Stimulated activated CD4-positive, alpha-beta T cell treated with anti-CD3 and anti-CD28 coated beads, Interleukin-2, amount 100 ng/mL, for 4 hours (primary cell): ENCODE measurements around the gene TP53INP2.
"Not testable (repeated sequence)": the region's sequence is repeated elsewhere in the genome, so short reads cannot be mapped to it uniquely, and the experiment has no call there.

ENCODE experiments used
- DNase-seq: peaks from one replicate; pipeline ENCODE4 v3.0.0-alpha.2; 2020; ENCODE audit warnings: low read depth

Gene TP53INP2

DNA sequence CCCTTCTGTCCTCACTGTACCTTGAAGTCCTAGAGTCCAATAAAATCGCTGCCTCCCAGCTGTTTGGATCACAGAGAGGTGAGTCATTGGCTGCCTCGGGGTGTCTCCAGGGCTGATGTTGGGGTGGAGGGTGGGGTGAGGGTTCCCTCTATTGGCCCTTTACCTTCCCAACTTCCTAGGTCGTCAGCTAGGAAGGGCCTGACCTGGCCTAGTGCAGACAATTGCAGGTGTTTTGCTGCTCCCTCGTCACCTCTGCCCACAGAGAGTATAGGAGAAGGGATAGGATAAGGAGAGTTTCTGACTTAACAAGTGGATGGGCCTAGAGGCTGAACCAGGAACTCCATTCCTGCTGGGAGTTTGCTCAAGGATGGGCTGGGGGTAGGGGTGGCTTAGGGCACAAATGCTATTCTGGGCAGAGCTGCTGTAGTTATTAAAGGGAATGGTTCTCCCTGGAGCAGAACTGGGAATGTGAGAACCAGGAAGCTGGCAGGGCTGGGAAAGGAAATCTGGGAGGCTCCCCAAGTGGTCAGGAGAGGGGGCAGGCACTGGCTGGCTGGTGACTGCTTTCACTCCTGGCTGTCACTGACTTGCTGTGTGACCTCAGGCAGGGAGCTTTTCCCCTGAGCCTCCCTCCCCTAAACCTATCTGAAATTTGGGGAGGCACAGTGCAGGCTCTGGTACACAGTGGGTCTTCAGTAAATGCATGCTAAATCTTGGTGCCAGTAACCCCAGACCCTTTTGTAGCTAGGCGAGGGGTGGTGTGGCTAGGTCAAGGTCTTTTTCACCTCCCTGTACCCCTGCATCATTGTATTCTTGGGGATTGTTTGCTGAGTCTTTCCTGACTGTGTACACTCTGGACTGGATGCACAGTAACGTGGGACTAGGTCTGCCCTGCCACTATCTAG is 1.5 kb downstream of the TP53INP2 start:
- no peak for DNase-seq

DNA sequence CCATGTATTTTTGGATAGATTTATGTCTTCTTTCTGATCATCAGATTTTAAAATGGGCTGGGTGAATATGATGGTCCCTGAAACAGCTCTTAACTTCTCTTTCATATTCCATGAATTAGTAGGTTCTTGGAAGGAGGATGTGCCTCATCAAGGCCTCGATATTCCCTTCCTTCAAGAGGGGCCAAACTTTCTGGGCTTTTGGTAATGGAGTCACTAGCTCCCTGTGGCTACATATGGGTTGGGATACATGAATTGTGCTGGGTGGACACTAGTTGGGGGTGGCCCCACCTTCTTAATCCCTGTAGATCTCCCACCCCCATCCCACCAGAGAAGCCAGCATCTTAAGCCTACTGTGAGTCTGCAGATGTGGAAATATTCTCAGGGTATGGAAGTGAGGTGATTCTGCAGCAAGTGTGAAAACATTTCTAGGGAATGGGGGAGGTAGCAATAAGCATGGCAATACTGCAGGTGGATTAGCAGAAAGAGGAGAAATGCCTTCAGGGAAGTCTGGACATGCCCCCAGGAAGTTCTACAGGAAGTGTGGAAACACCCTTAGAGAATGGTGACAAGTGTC is 2.2 kb downstream of the TP53INP2 start:
- DNase-seq, result no peak

- no peak for DNase-seq
Observed at GRCh38 chr20:34706912-34707784, 3.0 kb downstream of the TP53INP2 start.

DNA sequence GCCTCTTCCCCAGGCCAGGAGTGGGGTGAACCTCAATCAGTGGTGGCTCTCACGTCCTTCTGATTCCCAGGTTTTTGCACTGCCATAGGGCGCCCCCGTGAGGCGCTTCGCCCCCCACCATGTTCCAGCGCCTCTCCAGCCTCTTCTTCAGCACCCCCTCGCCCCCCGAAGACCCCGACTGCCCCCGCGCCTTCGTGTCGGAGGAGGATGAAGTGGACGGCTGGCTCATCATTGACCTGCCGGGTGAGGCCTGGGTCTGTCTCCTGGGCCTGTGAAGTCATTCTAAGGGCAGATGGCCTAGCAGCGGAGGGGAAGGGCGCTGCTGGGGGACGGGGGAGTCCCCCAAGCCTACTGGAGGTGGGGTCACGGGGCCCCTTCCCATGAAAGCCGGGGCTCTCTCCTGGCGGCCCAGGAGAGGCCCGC is 4.5 kb downstream of the TP53INP2 start:
- DNase-seq, result no peak

DNA sequence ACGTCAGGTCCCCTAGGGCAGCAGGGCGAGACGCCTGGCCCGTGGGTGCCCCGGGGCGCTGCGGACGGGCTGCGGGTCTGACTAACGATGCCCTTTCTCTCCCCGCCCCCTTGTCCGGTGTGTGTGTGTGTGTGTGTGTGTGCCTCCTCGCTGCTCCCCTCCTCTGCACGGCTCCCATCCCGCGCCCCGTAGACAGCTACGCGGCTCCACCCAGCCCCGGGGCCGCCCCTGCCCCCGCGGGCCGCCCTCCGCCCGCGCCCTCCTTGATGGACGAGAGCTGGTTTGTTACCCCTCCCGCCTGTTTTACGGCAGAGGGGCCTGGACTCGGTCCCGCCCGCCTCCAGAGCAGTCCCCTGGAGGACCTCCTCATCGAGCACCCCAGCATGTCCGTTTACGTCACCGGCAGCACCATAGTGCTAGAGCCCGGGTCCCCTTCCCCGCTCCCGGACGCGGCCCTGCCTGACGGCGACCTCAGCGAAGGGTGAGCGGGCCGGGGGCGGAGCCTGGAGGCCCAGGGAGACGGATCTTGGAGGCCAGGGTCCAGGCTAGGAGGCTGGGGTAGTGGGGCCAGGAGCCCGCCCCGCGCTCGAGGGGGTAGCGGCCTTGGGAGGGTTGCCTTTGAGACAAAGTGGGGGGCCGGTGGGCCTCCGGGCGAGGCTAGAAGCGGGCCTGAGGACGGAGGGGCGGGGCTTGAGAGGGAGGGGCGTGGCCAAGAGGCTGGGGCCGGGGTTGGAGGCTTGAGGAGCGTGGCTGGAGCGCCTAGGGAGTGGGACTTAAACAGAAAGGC is 5.1 kb downstream of the TP53INP2 start:
- peak; percentile 57 for DNase-seq

- peak; percentile 39 for DNase-seq
Observed at GRCh38 chr20:34709831-34710567, 5.9 kb downstream of the TP53INP2 start.

GRCh38 chr20:34710568-34710839 is 6.4 kb downstream of the TP53INP2 start:
- DNase-seq, result no peak

- DNase-seq, result no peak
Observed at GRCh38 chr20:34710861-34711574, 6.9 kb downstream of the TP53INP2 start.

GRCh38 chr20:34711813-34712430 is 7.8 kb downstream of the TP53INP2 start:
- DNase-seq, result no peak

GRCh38 chr20:34712525-34713192 is 8.5 kb downstream of the TP53INP2 start:
- no peak for DNase-seq

DNA sequence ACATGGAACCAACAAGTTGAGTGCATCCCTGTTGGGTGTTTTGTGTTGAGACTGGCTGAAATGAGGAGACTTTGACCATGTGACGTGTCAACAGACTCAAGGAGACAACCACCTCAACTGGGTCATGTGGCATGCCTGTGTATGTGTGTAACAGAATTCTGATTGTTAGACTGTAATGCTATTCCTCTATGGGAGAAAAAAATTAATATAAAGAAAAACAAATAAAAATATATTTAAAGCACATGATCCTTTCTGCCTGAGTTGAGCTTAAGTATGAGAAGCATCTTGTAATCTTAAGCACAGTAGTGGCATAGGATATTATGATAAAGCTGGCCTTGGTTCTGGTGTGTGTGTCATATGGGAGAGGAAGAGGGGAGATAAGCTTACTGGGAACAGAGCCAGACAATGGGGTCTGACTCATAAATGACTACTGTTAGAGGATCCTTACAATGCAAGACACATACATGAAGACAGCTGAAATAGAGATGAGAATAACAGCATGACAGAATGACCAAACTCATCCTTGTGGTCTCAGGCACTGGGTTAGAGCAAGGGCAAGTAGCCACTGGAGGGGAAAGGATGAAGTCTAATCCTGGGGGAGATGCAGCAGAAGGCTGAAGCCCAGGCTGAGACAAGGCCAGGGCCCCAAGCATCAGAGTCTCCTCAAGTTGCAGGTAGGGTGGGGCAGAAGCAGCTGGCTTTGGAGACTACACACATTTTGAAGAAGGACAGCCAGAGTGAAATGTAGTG is 9.2 kb downstream of the TP53INP2 start:
- DNase-seq, result no peak

GRCh38 chr20:34713944-34714515 is 9.9 kb downstream of the TP53INP2 start:
- DNase-seq, result not testable (repeated sequence)

DNA sequence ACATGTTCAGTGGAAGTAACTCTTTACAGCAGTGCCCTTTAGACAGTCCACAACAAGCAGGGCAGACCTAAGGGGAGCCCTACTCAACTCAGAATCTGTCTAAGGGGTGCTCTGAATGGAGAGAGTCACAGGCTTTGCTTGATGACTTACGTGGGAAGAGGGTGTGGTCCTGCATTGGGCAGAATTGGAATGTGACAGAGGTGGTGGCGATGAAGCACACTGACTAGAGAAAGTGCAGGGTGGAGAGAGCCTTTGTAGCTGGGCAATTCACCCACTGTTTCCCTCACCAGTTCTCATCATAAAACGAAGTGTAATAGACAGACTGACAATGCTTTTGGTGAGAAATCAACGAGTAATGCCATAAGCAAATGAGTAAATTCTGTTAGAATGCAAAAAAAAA is 11.2 kb downstream of the TP53INP2 start:
- no peak for DNase-seq

- no peak for DNase-seq
Observed at GRCh38 chr20:34716921-34717229, 12.7 kb downstream of the TP53INP2 start.

GRCh38 chr20:34717230-34718095 is 13.3 kb downstream of the TP53INP2 start:
- DNase-seq, result no peak

DNA sequence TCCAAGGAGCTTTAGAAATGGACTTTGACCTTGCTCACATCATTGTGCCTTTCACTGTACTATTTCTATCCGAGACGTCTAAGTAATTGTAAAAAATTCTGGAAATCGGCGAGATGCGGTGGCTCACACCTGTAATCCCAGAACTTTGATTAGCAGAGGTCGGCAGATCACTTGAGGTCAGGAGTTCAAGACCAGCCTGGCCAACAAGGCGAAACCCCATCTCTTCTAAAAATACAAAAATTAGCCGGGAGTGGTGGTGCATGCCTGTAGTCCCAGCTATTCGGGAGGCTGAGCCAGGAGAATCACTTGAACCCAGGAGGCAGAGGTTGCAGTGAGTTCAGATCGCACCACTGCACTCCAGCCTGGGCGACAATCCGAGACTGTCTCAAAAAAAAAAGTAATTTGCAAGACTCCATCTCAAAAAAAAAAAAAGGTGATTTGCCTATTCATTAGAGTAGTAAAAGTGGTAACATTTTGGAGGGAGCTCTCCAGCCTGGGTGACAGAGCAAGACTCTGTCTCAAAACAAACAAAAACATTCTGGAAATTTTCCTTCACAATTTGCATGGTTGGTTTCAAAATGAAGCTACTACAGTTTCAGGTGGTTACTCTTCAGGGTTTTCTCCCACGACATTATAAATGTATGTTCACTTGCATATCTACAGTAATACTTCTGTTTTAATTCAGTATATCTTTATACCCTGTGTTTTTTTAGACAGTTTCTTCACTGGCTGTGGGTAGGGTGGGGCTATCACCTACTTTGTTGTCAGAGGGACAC is 15.3 kb downstream of the TP53INP2 start:
- DNase-seq, result not testable (repeated sequence)

GRCh38 chr20:34720266-34720665 is 16.1 kb downstream of the TP53INP2 start:
- no peak for DNase-seq
